ENCODE measurements around the gene SPATA21.
"Not testable (repeated sequence)": the region's sequence is repeated elsewhere in the genome, so short reads cannot be mapped to it uniquely, and the experiment has no call there.

SPATA21 gene

DNA sequence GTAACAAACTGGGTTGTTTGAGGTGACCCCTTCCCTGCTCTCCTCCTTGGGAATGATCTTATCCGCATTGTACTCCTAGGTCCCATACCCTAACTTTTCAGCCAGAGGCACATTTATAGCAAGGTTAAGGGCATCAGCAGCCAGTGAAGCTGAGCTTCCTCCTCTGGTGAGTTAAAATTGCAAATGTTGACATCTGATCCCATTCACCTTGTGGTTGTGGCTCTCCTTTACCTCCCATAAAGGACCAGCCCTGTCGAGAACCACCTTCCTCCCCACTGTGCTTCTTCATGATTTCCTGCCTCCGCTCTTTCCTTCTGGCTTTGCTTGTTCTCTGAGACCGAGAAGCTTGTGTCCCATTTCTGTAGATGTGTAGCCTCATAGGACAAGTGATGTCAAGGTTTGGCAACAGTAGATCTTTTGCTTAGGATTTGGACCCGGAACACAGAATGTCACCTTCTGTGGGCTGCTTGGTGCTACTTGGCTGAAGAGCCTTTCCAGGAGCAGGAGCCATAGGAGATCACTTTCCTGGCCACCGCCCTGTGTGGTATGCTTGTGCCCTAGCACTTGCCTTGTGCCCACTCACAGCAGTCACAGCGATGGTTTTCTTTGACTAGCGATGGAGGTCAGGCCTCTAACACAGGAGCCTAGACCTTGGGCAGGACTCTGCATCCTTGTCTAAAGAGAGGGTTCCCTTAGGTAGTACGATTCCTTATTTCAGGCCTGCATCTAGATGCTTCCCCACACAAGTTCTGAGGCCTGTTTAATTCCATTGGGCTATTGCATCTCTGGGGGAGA, 51.4 kb downstream of the SPATA21 start:
- no peak for DNase-seq

DNA sequence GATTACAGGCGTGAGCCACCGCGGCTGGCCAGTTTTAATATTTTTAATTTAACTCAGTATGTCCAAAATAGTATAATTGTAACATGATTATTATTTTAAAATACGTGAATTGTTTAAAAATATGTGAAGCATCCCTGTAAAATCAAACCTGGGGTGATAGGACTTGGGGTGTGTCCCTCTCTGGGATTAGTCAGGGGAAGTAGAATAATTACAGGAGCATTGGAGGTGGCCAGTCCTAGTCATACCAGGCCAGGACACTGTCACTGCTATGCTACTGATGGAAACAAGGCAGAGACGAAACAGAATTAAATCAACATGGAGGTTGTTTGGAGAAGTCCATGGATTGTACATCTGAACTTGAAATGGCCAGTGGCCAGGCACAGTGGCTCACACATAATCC, 53.3 kb downstream of the SPATA21 start:
- no peak for DNase-seq

DNA sequence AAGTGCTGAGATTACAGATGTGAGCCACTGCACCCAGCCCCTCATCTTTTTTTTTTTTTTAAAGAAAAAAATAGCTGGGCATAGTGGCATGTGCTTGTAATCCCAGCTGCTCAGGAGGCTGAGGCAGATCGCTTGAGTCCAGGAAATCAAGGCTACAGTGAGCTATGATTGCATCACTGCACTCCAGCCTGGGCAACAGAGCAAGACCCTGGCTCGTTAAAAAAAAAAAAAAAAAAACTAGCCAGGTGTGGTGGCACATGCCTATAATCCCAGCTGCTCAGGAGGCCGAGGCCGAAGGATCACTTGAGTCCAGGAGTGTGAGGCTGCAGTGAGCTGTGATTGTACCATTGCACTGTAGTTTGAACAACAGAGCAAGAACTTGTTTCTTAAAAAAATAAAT, 56.4 kb downstream of the SPATA21 start:
- DNase-seq = no peak

DNA sequence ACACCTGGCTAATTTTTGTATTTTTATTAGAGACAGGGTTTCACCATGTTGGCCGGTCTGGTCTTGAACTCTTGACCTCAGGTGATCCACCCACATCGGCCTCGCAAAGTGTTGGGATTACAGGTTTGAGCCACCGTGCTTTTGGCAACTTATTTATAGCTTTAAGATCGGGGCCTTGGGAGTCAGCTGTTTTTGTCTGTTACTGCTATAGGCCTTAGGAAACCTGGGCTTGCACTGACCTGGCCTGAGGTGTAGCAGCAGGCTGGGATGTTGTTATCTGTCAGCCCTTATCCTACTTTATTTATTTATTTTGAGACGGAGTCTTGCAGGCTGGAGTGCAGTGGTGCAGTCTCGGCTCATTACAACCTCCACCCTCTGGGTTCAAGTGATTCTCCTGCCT, 58.8 kb downstream of the SPATA21 start:
- no peak for DNase-seq

DNA sequence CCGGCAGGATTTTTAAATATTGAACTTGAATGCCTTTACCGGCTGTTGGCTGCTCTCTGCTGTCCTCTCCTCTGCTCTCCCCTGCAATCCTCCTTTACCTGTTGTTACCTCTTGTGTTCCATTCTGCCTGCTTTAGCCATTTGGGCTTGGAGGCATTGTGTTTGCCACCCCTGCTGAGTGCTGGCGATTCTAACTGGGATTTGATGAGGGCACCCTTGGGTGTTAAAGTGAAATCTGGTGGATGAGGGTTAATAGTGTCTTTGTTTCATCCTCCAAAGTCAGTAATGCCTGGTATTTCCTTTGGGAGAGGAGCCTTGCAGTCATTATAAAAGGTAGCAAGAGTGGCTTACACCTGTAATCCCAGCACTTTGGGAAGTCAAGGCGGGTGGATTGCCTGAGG, 60.3 kb downstream of the SPATA21 start:
- DNase-seq = no peak

DNA sequence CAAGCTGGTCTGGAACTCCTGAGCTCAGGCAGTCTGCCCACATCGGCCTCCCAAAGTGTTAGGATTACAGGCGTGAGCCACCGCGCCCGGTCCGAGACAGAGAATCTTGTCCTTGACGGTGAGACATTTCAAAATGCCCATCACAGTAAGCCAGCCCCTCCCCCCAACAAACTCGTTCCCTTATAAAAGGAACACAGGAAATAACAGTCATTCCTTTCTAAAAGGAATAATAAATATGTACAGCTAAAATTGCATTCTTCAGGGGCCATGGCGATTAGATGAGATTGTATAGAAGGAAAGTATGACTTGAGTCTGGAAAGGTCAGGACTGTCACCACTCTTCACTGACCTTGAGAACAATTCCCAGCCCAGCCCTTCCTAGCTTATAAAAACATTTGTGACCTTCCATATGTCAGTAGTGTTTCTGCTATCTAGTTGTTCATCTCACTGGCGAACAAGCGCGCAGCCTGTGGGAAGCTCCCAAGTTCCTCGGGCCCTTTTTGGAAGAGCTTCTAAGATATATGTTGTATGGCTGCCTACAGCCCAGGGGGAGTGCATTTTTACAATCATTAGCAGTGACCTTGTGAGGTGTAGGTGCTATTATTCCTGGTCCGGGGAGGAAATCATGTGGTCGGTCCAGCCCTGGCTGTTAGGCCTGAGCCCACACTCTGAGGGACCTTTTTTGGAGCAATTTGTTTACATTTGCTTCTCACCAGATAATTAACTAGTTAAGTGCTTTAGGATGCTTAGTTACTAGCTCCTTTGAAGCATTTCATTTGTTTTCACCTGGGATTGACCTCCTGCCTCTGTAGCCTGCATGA, 61.5 kb downstream of the SPATA21 start:
- no peak for DNase-seq

DNA sequence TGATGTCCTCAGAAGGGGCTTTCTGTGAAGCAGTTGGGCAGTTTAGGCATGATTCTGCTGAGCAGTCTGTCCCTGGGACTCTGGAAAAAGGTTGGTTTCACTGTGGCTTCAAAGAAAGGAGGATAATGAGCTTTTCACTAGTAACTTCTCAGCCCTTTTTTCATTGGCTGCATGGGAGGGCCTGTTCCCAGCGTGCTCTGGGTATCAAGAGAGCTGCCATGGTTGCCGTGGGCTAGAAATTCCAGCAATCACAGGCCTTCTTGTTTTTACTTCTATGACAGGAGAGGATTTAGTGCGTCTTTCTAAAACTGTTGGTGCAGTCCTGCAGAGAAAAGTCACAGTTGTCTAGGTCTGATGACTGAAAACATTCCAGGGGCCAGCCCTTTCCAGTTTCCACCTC, 63.0 kb downstream of the SPATA21 start:
- DNase-seq = peak in 12 of 58 donors; percentile 5 to 66 (median 19)

DNA sequence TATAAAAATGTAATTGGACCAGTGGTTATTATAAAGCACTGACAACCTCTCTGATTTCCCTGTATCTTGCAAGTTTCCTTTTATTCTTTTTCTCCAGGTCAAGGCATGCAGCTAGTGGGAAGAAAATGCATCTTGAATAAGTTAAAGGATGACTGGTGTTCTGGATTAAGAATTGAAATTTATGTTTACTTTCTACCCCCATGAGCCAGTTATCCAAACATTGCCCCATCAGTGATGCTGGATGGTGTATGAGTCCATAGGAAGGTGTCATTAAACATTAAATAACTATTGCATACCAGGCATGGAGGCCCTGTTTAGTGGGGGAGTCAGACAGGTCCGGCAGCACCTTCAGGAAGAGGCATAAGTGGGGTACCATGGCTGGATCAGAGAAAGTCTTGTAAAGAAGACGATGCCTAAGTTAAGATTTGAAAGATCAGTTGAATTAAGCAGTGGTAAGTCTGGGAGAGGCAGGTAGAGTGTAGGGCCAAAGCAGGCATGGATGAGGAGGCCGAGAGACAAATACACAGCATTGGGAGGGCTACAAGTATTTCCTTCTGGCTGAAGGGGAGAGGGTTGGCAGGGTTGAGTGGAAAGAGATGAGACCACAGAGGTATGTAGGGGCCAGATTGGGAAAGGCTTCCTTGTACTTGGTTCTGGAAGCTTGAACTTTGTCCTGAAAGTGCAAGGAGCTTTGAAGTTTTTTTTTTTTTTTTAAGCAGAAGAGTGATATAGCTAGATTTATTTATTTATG, 64.5 kb downstream of the SPATA21 start:
- no peak for DNase-seq

DNA sequence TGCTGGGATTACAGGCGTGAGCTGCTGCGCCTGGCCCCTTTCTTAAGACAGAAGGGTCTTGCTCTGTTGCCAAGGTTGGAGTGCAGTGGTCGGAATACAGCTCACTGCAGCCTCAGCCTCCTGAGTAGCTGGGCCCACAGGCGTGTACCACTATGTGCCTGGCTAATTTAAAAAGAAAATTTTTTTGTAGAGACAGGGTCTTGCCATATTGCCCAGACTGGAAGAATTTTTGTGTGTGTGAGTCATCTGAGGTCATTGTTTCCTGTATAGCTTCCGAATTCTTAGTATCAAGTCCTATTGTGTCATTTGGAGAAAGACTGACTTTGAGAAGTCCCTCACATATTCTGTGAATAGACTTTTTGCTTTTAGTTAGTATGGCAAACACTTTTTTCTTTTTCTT, 65.5 kb downstream of the SPATA21 start:
- no peak for DNase-seq

DNA sequence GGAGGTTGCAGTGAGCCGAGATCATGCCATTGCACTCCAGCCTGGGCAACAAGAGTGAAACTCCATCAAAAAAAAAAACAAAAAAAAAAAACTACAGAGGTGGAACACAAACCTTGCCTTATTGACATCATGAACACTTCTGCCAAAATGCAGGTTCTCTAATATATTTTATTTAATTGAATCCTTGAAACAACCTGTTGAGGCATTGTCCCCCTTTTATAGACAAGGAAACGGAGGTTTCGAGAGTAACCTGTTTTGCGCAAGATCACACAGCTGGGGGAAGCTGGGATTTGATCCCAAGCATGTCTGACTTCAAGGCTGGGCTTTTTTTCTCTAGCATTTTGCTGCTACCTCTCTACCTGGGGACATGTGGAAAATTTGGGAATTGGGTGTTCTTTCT, 67.4 kb downstream of the SPATA21 start:
- DNase-seq = no peak

DNA sequence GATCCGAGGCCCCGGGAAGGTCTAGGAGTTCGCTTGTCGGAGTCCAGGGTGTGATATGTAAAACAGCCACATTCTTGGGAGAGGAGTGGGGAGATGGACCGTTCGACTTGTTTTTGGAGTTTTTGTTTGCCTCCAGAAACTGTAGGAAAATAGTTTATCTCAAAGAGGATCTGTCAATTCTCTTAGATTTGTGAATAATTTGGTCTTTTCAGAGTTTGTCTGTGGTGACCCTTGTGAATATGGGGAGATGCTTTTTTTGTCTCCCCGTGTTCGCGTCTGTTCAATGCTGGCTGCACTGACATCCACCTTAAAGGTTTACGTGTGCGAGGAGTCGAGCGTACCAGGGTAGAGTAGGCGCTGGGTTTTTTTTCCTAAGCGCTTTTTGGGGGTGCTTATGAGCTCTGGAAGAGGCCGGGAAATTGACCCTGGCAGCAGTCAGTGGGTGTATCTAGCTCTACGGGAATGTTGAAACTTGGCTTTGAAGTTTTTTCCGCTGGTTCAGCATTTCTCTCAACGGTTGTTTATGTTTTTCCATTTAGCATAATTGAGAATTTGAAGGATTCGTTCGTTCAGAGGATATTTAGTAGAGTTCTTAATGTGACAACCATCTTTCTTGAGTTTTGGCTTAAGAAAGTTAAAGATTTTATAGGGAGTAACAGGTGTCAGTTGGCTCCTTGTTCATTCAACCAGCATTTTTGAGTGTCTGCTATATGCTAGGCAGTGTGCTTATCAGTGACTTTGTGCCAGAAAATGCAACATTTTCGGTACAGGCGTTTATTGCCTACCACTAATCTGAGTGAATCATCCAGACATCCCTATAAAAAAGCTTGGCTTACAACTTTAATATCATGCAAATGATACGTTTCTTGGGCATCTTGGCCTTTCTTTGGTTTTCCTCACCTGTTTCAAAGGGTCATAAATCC, 69.0 kb downstream of the SPATA21 start:
- DNase-seq = no peak

DNA sequence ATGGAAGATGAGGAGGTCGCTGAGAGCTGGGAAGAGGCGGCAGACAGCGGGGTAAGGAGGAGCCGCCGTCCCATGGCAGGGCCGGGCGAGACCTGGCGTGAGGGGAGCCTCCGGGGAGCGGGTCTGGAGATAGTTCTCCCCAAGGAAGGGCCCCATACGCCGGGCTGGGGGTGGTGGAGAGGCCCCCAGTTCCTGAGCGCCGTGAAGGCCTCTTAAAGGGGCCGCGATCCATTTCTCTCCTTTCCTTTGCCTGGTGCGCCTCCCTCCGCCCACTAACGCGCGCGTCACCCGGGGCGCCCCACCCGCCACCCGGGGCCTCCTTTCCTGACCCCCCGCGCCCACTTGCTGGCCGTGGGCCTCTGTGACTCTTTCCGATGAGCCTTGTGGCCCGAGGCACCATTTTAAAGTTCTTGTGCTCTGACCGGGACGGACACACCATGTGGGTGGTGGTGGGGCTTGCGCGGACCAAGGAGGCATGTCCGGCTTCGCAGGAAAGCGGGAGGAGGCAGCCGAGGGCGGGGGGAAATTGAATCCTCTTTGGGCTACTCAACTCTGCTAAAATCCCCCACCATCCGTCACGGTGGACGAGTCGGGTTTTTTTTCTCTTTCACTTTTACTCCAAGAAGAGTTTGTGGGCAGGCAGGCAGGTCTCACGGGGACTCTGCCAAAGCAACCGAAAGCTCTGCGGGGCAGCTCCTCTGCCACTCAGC, 69.8 kb downstream of the SPATA21 start:
- DNase-seq = peak in 56 of 58 donors; percentile 56 to 98 (median 89)

DNA sequence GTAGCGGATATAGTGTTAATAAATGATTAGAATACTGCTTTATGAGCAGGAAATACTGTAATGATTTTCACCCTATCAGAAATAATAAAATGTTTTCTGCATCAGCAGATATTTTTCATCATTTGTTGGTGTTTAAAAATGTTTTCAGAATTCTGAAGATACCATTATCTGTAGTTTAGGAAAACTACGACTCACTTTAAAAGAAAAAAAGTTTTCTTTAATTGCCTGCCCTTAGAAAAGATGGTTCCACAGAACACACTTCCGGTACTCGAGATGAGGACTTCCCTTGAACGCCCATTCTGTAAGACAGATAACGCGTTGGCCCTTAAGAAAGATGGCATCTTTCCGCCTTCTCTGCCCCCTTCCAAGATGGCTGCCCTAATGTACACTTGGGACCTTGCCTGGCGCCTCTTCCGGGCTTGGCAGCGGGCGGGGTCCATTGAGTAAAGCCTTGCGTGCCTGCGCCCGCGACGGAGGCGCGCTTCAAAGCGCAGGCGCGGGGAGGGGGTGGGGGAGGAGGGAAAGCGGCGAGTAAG, 70.4 kb downstream of the SPATA21 start, which contains the start of gene SZRD1:
SZRD1 (plus strand) TSS at position 521 of the 536 bp plus-strand sequence. CDS start 16 bp downstream, outside the sequence.
- peak in 56 of 58 donors; percentile 80 to 98 (median 96) for DNase-seq

DNA sequence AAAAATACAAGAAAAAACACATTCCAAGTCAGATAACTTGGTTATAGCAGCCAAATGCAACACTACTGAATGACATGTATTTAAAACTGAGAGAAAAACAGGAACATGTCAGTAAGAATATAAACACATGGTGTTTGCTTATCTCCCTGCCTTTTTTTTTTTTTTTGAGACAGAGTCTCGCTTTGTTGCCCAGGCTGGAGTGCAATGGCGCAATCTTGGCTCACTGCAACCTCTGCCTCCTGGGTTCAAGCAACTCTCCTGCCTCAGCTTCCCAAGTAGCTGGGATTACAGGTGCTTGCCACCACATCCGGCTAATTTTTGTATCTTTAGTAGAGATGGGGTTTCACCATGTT, 72.1 kb downstream of the SPATA21 start:
- not testable (repeated sequence) for DNase-seq

DNA sequence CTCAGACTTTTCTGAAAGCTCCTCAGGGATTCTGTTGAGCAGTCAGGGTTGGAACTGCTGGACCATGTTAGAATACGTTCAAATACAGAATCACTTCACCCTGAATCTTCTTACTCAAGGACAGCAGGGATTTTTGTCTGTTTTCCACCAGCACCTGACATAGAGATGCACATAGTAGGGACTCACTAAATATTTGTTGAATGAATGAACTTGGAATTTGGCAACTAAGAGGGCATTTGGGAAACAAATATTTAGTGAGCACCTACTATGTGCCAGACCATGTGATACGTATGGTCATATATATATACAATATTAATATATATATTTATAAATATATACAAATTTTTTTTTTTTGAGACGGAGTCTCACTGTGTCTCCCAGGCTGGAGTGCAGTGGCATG, 80.4 kb downstream of the SPATA21 start:
- DNase-seq = no peak

DNA sequence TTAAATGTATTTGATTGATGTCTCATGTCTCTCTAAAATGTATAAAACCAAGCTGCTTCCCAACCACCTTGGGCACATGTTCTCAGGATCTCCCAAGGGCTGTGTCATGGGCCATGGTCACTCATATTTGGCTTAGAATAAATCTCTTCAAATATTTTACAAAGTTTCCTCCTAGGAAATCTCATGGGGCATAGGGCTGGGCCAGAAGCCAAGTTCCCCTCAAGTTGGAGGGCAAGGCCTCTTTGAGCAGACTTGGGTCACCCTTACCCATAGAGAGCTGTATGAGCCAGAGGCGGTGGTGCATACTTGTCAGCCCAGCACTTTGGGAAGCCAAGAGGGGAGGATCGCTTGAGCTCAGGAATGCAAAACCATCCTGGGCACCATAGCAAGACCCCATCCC, 82.6 kb downstream of the SPATA21 start:
- no peak for DNase-seq

DNA sequence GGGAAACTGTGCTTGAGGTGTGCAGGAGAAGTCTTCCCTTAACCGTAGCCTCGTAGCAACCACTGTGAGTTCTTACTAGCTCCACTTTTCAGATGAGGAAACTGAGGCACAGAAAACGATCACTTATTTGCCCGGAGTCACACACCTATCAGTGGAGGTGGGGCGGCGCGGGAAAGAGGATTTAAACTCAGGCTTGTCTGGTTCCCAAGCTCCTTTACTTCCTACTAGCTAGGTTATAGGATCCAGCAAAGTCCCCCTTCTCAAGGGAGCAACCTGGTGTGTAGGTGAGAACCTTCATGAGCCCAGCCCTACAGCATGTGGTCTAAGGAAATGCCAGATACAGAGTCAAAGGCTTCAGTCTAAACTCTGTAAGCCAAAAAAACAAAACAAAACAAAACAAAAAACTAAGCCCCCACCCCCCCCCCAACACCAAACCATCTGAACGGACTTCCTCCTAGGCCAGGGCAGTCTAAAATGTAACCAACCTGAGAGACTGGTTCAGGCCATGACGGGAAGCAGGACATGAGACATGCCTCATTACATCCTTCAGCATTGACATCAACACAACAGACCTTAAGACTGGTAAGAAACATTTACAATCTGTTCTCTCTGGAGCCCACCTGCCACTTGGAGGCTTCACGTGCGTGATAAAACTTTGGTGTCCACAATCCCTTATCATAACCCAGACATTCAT, 84.2 kb downstream of the SPATA21 start:
- DNase-seq = peak in 1 of 58 donors; percentile 48

DNA sequence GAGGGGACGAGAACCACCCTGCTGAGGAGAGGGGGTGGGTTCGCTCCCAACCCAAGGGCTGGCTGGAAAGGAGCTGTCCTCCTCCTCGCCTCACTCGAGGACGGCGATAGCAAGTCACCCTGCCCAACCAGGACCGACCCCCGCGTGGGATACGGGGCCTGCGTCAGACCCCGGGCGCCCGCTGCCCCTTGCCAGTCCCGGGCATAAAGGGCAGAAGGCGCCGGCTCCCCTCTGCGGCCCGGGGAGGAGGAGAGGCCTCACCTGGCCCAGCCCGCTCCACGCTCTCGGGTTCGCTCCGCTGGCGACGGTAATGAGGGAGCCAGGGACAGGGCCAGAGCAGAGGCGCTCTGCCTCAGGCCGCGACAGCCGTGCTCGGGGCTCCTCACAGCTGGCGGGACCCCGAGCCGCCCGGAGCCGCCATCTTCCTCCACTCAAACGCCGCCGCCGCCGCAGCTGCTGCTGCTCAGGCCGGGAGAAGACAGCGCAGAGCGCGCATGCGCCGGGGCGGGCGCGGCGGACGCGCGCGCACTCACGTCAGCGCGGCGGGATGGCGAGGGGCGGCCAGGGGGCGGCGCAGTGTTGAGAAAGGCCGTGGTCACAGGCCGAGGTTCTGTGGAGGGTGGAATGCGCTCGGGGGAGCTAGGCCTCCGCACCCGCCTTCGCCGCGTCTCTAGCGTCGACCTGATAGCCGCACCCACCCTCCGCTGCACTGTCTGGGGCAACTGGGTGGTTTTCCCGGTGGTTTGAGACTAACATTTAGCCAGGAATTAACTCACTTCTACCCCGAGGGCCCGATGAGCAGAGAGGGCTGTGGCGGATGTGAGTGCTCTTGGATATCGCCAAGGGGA, 85.0 kb downstream of the SPATA21 start, which contains the start of gene FBXO42:
FBXO42 (minus strand) TSS at position 487 of the 848 bp plus-strand sequence. CDS start 37,062 bp downstream, outside the sequence.
- DNase-seq = peak; percentile 18 to 91 (median 86)

Measured in anterior cingulate cortex (tissue), 58 donors.